Activated T-cell treated with anti-CD3 and anti-CD28 coated beads, Interleukin-2, amount 50 U/mL, for 48 hours (primary cell): ENCODE results near the gene FYB1.

ENCODE experiments used
- DNase-seq, 2 experiments: peaks; one replicate each; pipeline ENCODE4 v3.0.0-alpha.2; 2020

FYB1 gene

DNA sequence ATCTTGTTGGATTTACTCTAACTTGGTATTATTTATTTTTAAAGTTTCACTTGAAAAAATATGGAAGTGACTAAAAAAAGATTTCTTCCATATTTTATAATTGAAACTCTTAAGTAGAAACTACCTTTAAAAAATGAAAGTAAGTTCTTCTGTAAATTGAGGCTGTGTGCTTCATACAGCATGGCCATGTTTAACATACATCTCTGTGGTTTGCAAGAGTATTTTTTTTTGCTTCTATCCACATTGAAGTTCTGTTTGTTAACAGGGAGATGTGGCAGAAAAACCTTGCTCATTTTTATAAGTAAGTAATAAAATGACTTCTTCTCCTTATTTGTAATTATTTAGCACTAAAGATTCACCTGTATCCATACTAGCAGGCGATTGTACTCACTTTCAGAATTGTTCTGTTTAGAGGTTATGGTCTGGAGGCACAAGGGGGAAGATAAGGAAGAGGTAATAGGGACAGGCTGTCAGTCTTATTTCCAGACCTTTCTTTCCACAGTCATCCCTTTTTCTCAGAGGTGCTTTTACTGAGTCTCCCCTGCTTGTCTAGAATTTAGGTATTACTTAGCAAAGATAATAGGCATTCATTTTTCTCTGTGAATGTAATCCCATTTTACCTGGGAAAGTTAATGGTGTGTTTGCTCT lies 16.0 kb downstream of the FYB1 start:
- no peak for DNase-seq

DNA sequence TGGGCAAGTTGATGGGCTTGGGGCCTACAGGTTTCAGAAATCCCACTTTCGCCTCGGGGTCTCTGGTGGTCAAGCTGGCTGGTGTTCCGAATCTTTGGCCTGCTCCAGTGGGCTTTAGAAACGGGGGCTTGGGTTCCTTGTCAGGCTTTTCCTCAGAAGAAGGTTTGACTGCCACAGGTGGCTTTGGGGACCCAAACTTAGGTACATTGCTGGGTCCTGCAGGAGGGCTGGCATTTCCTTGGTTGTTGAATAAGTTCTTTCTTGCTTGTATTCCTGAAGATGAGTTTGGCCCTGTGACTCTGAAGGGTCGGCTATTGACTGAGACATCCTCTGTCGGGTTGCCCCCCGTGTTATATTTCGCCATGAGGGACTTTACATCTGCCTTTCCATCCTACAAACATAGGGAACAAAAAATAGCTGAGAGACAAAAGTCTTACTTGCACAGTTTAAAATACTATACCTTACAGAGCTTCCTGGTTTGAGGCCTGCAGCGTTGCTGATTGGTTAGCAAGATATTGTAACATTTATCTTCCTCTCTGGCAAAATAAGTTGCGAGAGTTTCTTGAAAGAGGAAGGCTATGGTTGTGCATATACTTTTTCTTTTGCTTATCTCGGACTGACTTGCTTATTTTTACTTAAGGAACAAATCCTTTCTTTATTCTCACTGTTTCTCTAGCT lies 16.6 kb downstream of the FYB1 start:
- DNase-seq, result peak; percentile 55 to 61

DNA sequence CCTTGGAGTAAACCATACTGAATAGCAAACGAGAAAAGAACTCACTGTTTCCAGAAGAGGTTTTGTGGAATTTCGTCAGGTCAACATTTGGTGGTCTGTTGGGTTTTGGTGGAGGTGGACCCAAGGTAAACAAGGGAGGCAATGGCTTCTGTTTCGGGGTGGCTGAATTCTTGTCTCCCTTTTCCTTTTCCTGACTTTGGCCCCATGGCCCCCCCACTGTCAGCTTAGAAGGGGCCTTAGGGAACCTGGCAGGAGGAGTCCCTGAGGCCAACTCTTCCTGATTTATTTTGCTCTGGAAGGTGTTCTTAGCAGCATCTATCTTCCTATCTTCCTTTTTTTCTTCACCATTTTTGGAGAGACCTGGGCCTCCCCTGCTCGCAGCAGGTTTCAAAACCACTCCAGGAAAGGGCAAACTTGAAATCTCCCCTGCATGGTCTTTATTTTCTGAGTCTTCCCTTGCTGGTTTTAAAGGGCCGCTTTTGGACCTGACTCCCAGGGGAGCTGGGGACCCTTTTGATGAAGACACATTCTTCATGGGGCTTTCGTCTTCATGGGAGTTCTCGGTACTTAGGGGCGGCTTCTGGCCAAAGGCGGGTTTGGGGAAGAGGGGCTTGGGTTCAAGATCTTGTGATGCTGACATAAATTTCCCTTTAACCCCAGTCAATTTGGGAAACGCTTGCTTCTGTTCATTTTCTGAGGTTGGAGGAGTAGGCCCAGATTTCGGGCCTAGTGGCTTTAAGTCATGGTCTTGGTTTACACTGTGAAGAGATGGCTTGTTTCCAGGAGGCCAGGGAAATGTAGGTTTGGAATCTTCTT lies 17.4 kb downstream of the FYB1 start:
- peak in 1 of 2 experiments; percentile 58 for DNase-seq

- DNase-seq, result no peak
These were observed 18.1 kb downstream of the FYB1 start for GRCh38 chr5:39201160-39201780.

DNA sequence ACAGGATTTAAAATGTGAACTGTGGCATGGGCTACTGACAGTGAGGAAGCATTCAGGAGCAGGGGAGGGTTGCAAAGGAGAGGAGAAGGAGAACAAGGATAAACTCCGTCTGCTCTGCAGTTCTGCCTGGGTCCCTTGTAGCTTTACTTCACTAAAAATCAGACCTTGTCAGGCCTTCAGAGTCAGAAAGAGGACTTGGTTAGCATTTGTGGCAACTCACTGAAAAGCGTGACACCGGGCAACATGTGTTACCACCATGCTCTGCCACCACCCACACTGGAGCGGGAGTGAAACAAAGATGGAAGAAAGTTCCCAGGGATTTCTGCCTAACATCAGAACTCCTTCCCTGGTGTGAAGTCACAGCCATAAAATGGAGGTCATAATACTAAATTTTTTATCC lies 19.3 kb downstream of the FYB1 start:
- no peak for DNase-seq

GRCh38 chr5:39199335-39199734 lies 20.0 kb downstream of the FYB1 start:
- no peak for DNase-seq

- no peak for DNase-seq
These were observed 21.2 kb downstream of the FYB1 start for GRCh38 chr5:39198127-39198526.

DNA sequence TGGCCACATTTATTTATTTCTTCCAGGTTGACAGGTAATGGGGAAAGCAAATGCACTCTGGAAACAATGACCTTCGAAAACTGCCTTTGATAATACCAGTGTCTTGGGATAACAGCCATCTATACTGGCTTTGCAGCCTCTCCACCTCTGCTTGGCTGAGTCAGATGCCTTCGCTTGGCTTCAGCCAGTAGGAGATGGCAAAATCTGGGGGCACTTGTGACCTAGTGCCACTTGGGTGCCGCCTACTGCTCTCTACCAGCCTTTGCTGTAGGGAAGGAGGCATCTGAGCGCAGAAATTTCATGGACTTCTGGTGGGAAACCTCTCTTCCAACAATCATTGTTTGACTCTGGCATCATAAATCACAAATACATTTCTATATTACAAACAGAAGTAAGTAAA lies 21.8 kb downstream of the FYB1 start:
- peak in 1 of 2 experiments; percentile 70 for DNase-seq

DNA sequence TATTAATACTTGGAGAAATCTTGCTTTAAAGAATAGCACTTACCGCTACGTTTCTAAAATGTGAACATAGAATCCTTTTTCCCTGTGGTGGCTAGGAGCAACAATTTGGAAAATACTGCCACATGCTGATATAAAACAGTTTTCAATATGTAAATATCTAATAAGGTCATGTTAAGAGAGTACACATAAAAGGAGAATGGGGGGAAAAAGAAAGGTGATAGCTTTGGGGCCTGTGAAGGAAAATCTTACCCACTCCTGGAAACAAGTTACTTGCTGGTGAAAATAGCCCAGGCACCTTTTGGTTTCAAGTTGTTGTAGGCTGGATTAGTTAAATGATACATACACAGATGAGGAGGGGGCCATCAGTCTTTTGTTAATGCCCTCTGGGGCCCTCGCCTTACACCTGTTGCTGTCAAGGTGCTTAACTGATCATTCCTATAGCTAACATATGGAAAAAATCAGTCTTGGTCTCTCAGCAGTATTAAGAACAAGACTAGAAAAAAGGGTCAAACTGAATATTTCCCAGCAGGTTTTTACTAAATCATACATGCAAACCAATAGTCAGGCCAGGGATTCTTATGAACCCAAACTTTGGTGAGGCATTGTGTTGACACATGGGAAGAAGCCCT lies 24.1 kb downstream of the FYB1 start:
- DNase-seq, result no peak

DNA sequence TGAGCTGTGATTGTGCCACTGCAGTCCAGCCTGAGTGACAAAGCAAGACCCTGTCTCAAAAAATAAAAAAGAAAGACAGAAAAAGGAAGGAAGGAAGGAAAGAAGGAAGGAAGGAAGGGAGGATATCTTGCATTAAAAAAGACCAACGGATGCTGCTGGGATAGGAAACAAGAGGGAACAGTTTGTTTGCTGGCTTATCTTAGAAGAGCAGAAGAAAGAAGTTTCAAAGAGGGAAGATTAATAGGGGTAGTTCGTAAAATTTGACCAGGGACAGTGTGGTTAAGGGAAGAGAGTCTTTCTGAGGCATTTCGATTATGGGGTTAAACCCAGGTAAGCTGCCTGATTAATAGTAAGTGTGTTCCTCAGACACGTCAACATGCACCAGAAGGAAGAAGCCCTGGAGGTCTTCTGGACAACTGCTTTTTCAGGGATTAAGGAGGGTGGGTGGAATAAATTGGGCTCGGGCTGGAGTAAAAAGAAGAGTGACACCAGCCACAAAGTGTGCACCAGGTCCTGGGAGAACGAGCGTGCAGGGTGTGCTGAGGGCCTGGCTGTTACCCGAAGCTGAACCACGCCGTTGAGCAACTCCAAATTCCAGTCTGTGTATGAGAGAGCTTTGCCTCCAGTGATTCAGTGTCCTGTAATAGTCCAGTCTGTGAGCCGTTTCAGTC lies 24.8 kb downstream of the FYB1 start:
- no peak for DNase-seq

DNA sequence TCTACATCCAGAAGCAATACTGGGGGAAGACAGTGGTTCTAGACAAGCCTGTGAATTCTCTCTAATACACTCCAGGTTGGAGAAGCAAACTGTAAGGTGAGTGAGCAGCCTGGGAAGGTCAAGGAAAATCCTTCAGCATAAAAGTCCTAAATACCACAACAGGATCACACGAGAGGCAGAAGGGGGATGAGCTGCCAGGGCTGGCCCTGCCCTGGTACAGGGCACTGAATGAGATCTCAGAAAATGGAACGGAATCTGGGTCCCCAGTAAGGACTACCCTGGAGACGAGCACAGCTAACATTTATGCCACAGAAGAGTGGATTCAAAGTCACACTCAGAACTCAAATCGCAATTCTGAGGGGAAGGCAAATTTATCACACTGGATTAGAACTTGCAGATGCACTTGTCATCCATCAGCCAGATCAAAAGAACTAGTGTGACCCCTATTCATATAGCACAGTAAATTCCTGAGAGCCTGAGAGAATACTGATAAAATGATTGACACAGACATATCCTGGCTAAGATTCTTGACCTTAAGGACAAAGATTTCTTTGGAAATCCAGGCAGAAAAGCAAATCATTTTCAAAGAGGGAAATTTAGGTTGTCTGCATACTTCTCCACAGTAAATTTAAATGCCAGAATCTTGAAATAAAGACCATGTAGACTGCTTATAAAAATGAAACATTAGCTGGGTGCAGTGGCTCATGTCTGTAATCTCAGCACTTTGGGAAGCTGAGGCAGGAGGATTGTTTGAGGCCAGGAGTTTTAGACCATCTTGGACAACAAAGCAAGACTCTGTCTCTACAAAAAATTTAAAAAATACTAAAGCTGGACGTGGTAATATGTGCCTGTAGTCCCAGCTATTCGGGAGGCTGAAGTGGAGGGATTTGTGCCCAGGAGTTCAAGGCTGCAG lies 25.6 kb downstream of the FYB1 start:
- DNase-seq, result no peak

DNA sequence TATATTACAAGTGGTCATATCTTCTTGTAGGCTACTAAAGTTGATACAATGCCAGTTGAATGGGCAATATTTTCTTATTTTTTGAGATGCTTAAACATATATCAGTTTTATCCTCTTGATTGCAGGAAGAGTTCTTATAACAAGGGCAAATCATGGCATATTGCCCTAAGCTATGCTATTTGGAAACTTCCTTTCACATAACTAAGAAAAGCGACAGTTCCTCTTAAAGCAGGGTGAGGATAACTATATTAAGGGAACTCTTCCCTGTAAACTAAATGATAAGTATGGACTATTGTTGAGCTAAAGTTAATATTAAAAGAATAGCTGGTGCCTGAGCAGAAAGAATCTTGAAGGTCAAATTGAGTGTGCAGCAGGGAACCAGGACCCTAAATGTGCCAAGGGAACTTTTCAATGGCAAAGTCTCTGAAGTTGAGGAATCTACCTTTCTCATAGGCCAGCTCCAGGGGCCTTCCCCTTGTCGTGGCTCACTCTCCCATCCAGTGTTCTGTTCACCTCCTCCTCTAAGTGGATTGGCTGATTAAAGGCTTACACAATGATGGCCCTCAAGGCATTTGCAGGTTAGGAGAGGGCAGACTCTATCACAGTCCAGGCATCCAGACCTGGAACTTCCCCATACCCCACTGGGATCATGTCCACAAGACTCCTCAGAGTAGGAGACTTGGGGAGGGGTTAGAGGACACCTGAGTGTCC lies 26.8 kb downstream of the FYB1 start:
- DNase-seq, result no peak

DNA sequence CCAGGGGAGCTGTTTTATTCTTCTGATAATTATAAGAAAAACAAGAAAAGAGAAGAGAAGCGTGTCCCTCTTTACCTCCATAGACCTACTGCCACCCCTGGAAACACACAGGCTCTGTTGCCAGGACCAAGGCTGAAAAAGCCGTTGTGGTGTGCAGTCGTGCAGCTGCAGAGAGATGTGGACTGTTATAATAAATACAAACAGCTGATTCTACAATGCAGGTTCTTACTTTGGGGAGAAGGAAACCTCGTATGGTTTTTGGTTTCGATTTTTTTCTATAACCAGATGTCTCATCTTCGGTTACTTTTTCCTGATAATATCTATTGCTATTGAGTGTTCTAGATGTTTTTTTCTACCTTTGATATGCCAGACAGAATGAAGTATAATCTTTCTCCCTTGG lies 28.1 kb downstream of the FYB1 start:
- no peak for DNase-seq

DNA sequence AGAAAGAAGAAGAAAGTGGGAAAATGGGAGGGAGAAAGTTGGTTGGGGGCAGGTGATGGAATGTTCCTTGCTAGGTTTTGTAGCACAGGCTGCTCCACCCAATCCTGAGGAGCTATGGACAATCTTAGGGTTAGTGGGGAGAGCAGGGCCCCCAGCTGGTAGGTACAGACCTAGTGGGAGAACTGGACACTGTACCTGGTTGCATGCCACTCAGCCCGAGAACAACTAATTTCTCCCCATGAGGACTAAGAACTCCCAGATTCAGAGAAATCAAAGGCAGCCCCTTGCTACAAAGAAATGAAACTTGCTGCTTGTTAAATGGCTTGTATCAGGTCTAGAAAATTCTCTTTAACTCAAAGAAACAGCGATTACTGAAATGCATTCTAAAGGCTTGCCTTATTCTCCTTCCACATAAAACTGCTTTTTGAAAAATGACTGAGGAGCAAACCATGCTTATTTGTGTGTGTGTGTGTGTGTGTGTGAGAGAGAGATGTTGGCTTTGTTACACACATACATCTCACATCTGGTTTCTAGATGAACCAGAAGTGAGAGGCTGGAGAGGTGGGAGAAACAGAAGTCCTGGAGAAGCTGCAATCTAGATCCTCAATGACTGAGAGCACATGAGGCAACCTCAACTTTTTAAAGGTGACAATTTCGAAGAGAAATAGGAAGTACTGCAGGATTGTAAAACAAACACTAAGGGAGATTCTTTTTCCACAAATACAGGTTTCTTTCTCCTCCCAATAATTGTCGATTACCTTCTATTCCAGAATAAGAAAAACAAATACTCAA lies 28.9 kb downstream of the FYB1 start:
- DNase-seq, result no peak

- DNase-seq, result no peak
These were observed 29.9 kb downstream of the FYB1 start for GRCh38 chr5:39189292-39189955.

- no peak for DNase-seq
These were observed 31.3 kb downstream of the FYB1 start for GRCh38 chr5:39187831-39188731.

- no peak for DNase-seq
These were observed 32.4 kb downstream of the FYB1 start for GRCh38 chr5:39186722-39187539.
